Activated CD8-positive, alpha-beta memory T cell treated with anti-CD3 and anti-CD28 coated beads for 1 hour (primary cell): ENCODE measurements around the gene SERPINE2.

Source experiments
- DNase-seq, 2 donors: peaks; one replicate each; pipeline ENCODE4 v3.0.0-alpha.2; 2020; ENCODE audit warnings: low read depth in 1 of 2; ENCODE audit errors: extremely low read depth in 1 of 2

SERPINE2 gene

GRCh38 chr2:224055101-224055500 lies 16.0 kb upstream of the SERPINE2 start:
- no peak for DNase-seq

GRCh38 chr2:224046752-224047151 lies 7.7 kb upstream of the SERPINE2 start:
- no peak for DNase-seq

GRCh38 chr2:224042191-224042696 lies 3.2 kb upstream of the SERPINE2 start:
- no peak for DNase-seq

GRCh38 chr2:224041554-224041953 lies 2.5 kb upstream of the SERPINE2 start:
- DNase-seq: no peak

GRCh38 chr2:224040753-224041152 lies 1.7 kb upstream of the SERPINE2 start:
- DNase-seq: no peak

- no peak for DNase-seq
These were observed 819 bp upstream of the SERPINE2 start for GRCh38 chr2:224039770-224040440.

GRCh38 chr2:224038830-224039079 lies 331 bp downstream of the SERPINE2 start:
- DNase-seq: no peak

- DNase-seq: peak in 1 of 2 donors; percentile 12
These were observed 847 bp downstream of the SERPINE2 start for GRCh38 chr2:224038049-224038829.

GRCh38 chr2:224036731-224037361 lies 2.2 kb downstream of the SERPINE2 start:
- DNase-seq: no peak

- DNase-seq: no peak
These were observed 5.1 kb downstream of the SERPINE2 start for GRCh38 chr2:224034017-224034416.

GRCh38 chr2:224033601-224034000 lies 5.5 kb downstream of the SERPINE2 start:
- DNase-seq: no peak

GRCh38 chr2:224032283-224032682 lies 6.8 kb downstream of the SERPINE2 start:
- no peak for DNase-seq

- no peak for DNase-seq
These were observed 7.6 kb downstream of the SERPINE2 start for GRCh38 chr2:224031358-224031970.

- DNase-seq: no peak
These were observed 8.3 kb downstream of the SERPINE2 start for GRCh38 chr2:224030786-224031185.

GRCh38 chr2:224029876-224030275 lies 9.2 kb downstream of the SERPINE2 start:
- DNase-seq: no peak

GRCh38 chr2:224027931-224028330 lies 11.2 kb downstream of the SERPINE2 start:
- no peak for DNase-seq

- no peak for DNase-seq
These were observed 12.0 kb downstream of the SERPINE2 start for GRCh38 chr2:224027070-224027469.

- peak in 1 of 2 donors; percentile 20 for DNase-seq
These were observed 13.2 kb downstream of the SERPINE2 start for GRCh38 chr2:224025874-224026273.

- no peak for DNase-seq
These were observed 14.8 kb downstream of the SERPINE2 start for GRCh38 chr2:224024270-224024669.

- no peak for DNase-seq
These were observed 15.9 kb downstream of the SERPINE2 start for GRCh38 chr2:224023188-224023587.

- no peak for DNase-seq
These were observed 16.6 kb downstream of the SERPINE2 start for GRCh38 chr2:224022486-224022885.

- no peak for DNase-seq
These were observed 18.6 kb downstream of the SERPINE2 start for GRCh38 chr2:224020523-224020922.
